Omental fat pad (tissue), 4 donors: ENCODE measurements around the gene PLCB2. TPM values are rescaled to one million over a fixed set of nuclear protein-coding genes. Genes with fewer than 3 reads are reported as not detected.
A peak's percentile ranks its signal among the peaks of the same experiment; 100 is the strongest.

Experiments
- ATAC-seq: fragments of 150-250 bp; one replicate; pipeline ENCODE4 v1.9.1; 2016; ENCODE audit warnings: mild to moderate bottlenecking, moderate library complexity; ENCODE audit not compliant: low FRiP score
- DNase-seq: peaks from one replicate; pipeline ENCODE4 v3.0.0-alpha.2; 2019; ENCODE audit warnings: low spot score
- CTCF ChIP-seq, 3 donors: fragments of 450-650 bp; IDR thresholded peaks; one replicate each; pipeline ENCODE4 v1.5.1; 2016 to 2017; ENCODE audit warnings: antibody characterized with exemption in 3 of 3, mild to moderate bottlenecking in 3 of 3, moderate library complexity in 2 of 3
- total RNA-seq, 4 donors: library from RNA; depleted of rRNA; stranded (reverse); fragments of >200 nt; gene quantifications; one replicate each; pipeline ENCODE4 v1.1.0, GENCODE V29; 2016

PLCB2 gene
- total RNA-seq, 4 donors from 2014 or later = 12.0 to 35.1 (median 25.0) TPM

GRCh38 chr15:40339621-40339945, 31.8 kb upstream of the PLCB2 start:
- DNase-seq (no peak), ATAC-seq (no peak)

GRCh38 chr15:40338921-40339620, 31.3 kb upstream of the PLCB2 start:
- peak; percentile 34 for ATAC-seq
- TF ChIP-seq CTCF (IDR thresholded peaks at IDR 0.05) = no peak

More at GRCh38 chr15:40339621-40339945, 31.8 kb upstream of the PLCB2 start:
- no peak for TF ChIP-seq CTCF (IDR thresholded peaks at IDR 0.05)

GRCh38 chr15:40338041-40338657, 30.4 kb upstream of the PLCB2 start:
- ATAC-seq = peak; percentile 15
- no peak for DNase-seq
- no peak for TF ChIP-seq CTCF (IDR thresholded peaks at IDR 0.05)

More at GRCh38 chr15:40338921-40339620, 31.3 kb upstream of the PLCB2 start:
- DNase-seq = no peak

- DNase-seq = no peak
- no peak for TF ChIP-seq CTCF (IDR thresholded peaks at IDR 0.05)
Measured at GRCh38 chr15:40337597-40337996, 29.9 kb upstream of the PLCB2 start.

GRCh38 chr15:40336744-40337122, 29.0 kb upstream of the PLCB2 start:
- no peak for TF ChIP-seq CTCF (IDR thresholded peaks at IDR 0.05)
- ATAC-seq = no peak
- DNase-seq = no peak

More at GRCh38 chr15:40337597-40337996, 29.9 kb upstream of the PLCB2 start:
- ATAC-seq = no peak

GRCh38 chr15:40335938-40336743, 28.4 kb upstream of the PLCB2 start:
- no peak for TF ChIP-seq CTCF (IDR thresholded peaks at IDR 0.05)
- DNase-seq (no peak), ATAC-seq (no peak)
